H7 (cell line): ENCODE data around the gene TMEM107. TPM values are rescaled to one million over a fixed set of nuclear protein-coding genes. Genes with fewer than 3 reads are reported as not detected.

ENCODE experiments used
- DNase-seq: peaks from one replicate; pipeline ENCODE4 v3.0.0; 2012
- H3K27me3 ChIP-seq: 2 replicates; pipeline ENCODE4 v1.6.0; 2011; ENCODE audit warnings: mild to moderate bottlenecking, low read length; ENCODE audit not compliant: control insufficient read depth, insufficient read depth
- H3K36me3 ChIP-seq: replicated peaks from 2 replicates; pipeline ENCODE4 v1.5.1; 2011; ENCODE audit warnings: low read length; ENCODE audit not compliant: control insufficient read depth, insufficient read depth
- H3K4me3 ChIP-seq: 2 replicates; pipeline ENCODE4 v1.5.1; 2011; ENCODE audit warnings: low read depth, mild to moderate bottlenecking, control low read depth, low read length, moderate library complexity; ENCODE audit not compliant: insufficient read depth
- total RNA-seq: library from RNA; depleted of rRNA; stranded (reverse); fragments of >200 nt; shearing (Covaris generic); gene quantifications from 2 replicates; pipeline ENCODE4 v1.2.3, GENCODE V29; 2014

The TMEM107 gene
- total RNA-seq, 1 experiment from 2014 or later, result 27.7 TPM

GRCh38 chr17:8150194-8151119 lies 25.7 kb downstream of the TMEM107 start:
- peak; percentile 28 for DNase-seq
- Histone ChIP-seq H3K36me3 (peaks cover 22% of the 10 kb centered on the region), H3K4me3 (peak overlapping the region; percentile 89)

GRCh38 chr17:8149419-8150193 lies 26.6 kb downstream of the TMEM107 start:
- Histone ChIP-seq H3K27me3 (no peaks in the 10 kb centered on the region), H3K4me3 (no peak overlapping the region), H3K36me3 (peaks cover 22% of the 10 kb centered on the region)
- DNase-seq, result peak; percentile 31

More at GRCh38 chr17:8150194-8151119, 25.7 kb downstream of the TMEM107 start:
- no peaks in the 10 kb centered on the region for H3K27me3 ChIP-seq

GRCh38 chr17:8148560-8148959 lies 27.6 kb downstream of the TMEM107 start:
- no peaks in the 10 kb centered on the region for H3K27me3 ChIP-seq
- no peak overlapping the region for H3K4me3 ChIP-seq
- DNase-seq, result peak; percentile 28
- H3K36me3 ChIP-seq, result peaks cover 24% of the 10 kb centered on the region

GRCh38 chr17:8147805-8148404 lies 28.3 kb downstream of the TMEM107 start:
- DNase-seq, result peak; percentile 45
- peaks cover 24% of the 10 kb centered on the region for H3K36me3 ChIP-seq

GRCh38 chr17:8147141-8147804 lies 28.9 kb downstream of the TMEM107 start:
- DNase-seq, result peak; percentile 29
- Histone ChIP-seq H3K27me3 (no peaks in the 10 kb centered on the region), H3K36me3 (peaks cover 27% of the 10 kb centered on the region), H3K4me3 (no peak overlapping the region)

More at GRCh38 chr17:8147805-8148404, 28.3 kb downstream of the TMEM107 start:
- H3K27me3 ChIP-seq, result no peaks in the 10 kb centered on the region
- H3K4me3 ChIP-seq, result no peak overlapping the region

GRCh38 chr17:8146381-8147140 lies 29.6 kb downstream of the TMEM107 start:
- Histone ChIP-seq H3K36me3 (peaks cover 27% of the 10 kb centered on the region), H3K27me3 (no peaks in the 10 kb centered on the region), H3K4me3 (no peak overlapping the region)
- peak; percentile 24 for DNase-seq

GRCh38 chr17:8145811-8146210 lies 30.4 kb downstream of the TMEM107 start:
- no peaks in the 10 kb centered on the region for H3K27me3 ChIP-seq
- no peak overlapping the region for H3K4me3 ChIP-seq
- peaks cover 30% of the 10 kb centered on the region for H3K36me3 ChIP-seq
- DNase-seq, result peak; percentile 19

- peaks cover 31% of the 10 kb centered on the region for H3K36me3 ChIP-seq
- peak; percentile 34 for DNase-seq
- H3K27me3 ChIP-seq, result no peaks in the 10 kb centered on the region
- no peak overlapping the region for H3K4me3 ChIP-seq
Measured at GRCh38 chr17:8144401-8145231, 31.6 kb downstream of the TMEM107 start.

- Histone ChIP-seq H3K4me3 (no peak overlapping the region), H3K27me3 (no peaks in the 10 kb centered on the region), H3K36me3 (peaks cover 26% of the 10 kb centered on the region)
- no peak for DNase-seq
Measured at GRCh38 chr17:8143581-8144400, 32.4 kb downstream of the TMEM107 start.

- DNase-seq, result no peak
- H3K4me3 ChIP-seq, result no peak overlapping the region
- H3K36me3 ChIP-seq, result peaks cover 23% of the 10 kb centered on the region
- H3K27me3 ChIP-seq, result no peaks in the 10 kb centered on the region
Measured at GRCh38 chr17:8142887-8143580, 33.1 kb downstream of the TMEM107 start.

GRCh38 chr17:8142158-8142886 lies 33.9 kb downstream of the TMEM107 start:
- no peak overlapping the region for H3K4me3 ChIP-seq
- peaks cover 3% of the 10 kb centered on the region for H3K27me3 ChIP-seq
- DNase-seq, result no peak
- peaks cover 22% of the 10 kb centered on the region for H3K36me3 ChIP-seq
